NB4 (cell line): Measurements from ENCODE around the gene TRUB2.

Experiments
- CTCF ChIP-seq: IDR thresholded peaks from one replicate; pipeline ENCODE4 v1.5.1; 2012; ENCODE audit warnings: low read depth, low read length
- POLR2A ChIP-seq: IDR thresholded peaks from 2 replicates; pipeline ENCODE4 v1.6.1; 2011; ENCODE audit warnings: mild to moderate bottlenecking; ENCODE audit not compliant: insufficient read length; ENCODE audit errors: extremely low read depth

GRCh38 chr9:128288273-128289004, 33.8 kb downstream of the TRUB2 start:
- TF ChIP-seq POLR2A = no peak
- no peak for TF ChIP-seq CTCF
